Left colon (tissue), 2 donors: Measurements from ENCODE around the gene MRGPRX4. TPM values are rescaled to one million over a fixed set of nuclear protein-coding genes. Genes with fewer than 3 reads are reported as not detected.
"Not testable (repeated sequence)": the region's sequence is repeated elsewhere in the genome, so short reads cannot be mapped to it uniquely, and the experiment has no call there.

Experiments used
- ATAC-seq: fragments of 200-7000 bp; cut with Tn5 transposase; one replicate; pipeline ENCODE4 v1.9.1; 2020; ENCODE audit warnings: mild to moderate bottlenecking, moderate library complexity
- DNase-seq, 2 donors: peaks; one replicate each; pipeline ENCODE4 v3.0.0-alpha.2; 2020
- intact Hi-C, 2 donors: fragments of 100-400 bp; cut with DNase I in 1 of 2; cut with micrococcal nuclease in 1 of 2; formaldehyde crosslinking; loops; one replicate each; pipeline versions ENCODE4 v1.11.2 to v1.14.0; 2022; cut with DNase I, micrococcal nuclease
- long read RNA-seq: library from polyadenylated mRNA; unstranded; transcript quantifications from one replicate; pipeline ENCODE4 v2.0.0, GENCODE V29; 2021
- total RNA-seq, 2 donors: library from RNA; stranded (reverse); fragmentation: NEBNext Ultra II Directional; extraction: Animal tissue kit (Norgen Biotek cat#: 25700); gene quantifications; one replicate each; pipeline ENCODE4 v1.2.1, GENCODE V29; 2021
- donor health status: DM: no; HTN: no; CAD: no.
- donor health status: DM: yes; HTN: yes; CAD: no.

The MRGPRX4 gene
- not detected for total RNA-seq
- long read RNA-seq = 0 reads

GRCh38 chr11:18172666-18173065 is at the start of gene MRGPRX4:
Gene MRGPRX4, plus strand, starts transcription at chr11:18172837. Its CDS starts 420 bp downstream, at chr11:18173257.
- no peak for ATAC-seq
- intact Hi-C loops = no loop called here
- no peak for DNase-seq

- DNase-seq, intact Hi-C loops, ATAC-seq: not testable (repeated sequence)
These were observed 41.5 kb upstream of the MRGPRX4 start for GRCh38 chr11:18131115-18131514.

- ATAC-seq = no peak
- no peak for DNase-seq
- intact Hi-C loops = no loop called here
These were observed 40.3 kb upstream of the MRGPRX4 start, which contains the start of gene MRGPRX3 for GRCh38 chr11:18132341-18132740. Gene MRGPRX3, plus strand, starts transcription at chr11:18132571. Its CDS starts 4,632 bp downstream, at chr11:18137203.

GRCh38 chr11:18135308-18135707 is 37.3 kb upstream of the MRGPRX4 start:
- DNase-seq (no peak), ATAC-seq (no peak)
- intact Hi-C loops = no loop called here

GRCh38 chr11:18137186-18137800 is 35.3 kb upstream of the MRGPRX4 start:
- no peak for ATAC-seq
- DNase-seq = no peak
- intact Hi-C loops = no loop called here

- DNase-seq (no peak), ATAC-seq (no peak)
- intact Hi-C loops = no loop called here
These were observed 32.5 kb upstream of the MRGPRX4 start for GRCh38 chr11:18140145-18140544.

GRCh38 chr11:18144243-18144642 is 28.4 kb upstream of the MRGPRX4 start:
- ATAC-seq (no peak), DNase-seq (no peak)
- intact Hi-C loops = no loop called here

- ATAC-seq (no peak), DNase-seq (no peak)
- intact Hi-C loops = no loop called here
These were observed 27.6 kb upstream of the MRGPRX4 start for GRCh38 chr11:18145025-18145424.

- DNase-seq (no peak), ATAC-seq (no peak)
- intact Hi-C loops = no loop called here
These were observed 26.8 kb upstream of the MRGPRX4 start for GRCh38 chr11:18145837-18146236.

GRCh38 chr11:18151581-18151980 is 21.1 kb upstream of the MRGPRX4 start:
- DNase-seq (no peak), ATAC-seq (no peak)
- intact Hi-C loops = no loop called here

- no peak for ATAC-seq
- no peak for DNase-seq
These were observed 4.3 kb upstream of the MRGPRX4 start for GRCh38 chr11:18168372-18168771.

GRCh38 chr11:18171377-18172000 is 1.1 kb upstream of the MRGPRX4 start:
- intact Hi-C loops = no loop called here
- DNase-seq (peak in 1 of 2 donors; percentile 18), ATAC-seq (no peak)

More at GRCh38 chr11:18168372-18168771, 4.3 kb upstream of the MRGPRX4 start:
- intact Hi-C loops = no loop called here

GRCh38 chr11:18173225-18173866 is 709 bp downstream of the MRGPRX4 start:
- DNase-seq = no peak
- no peak for ATAC-seq
- intact Hi-C loops = no loop called here

- no peak for ATAC-seq
- intact Hi-C loops = no loop called here
- DNase-seq = no peak
These were observed 16.2 kb downstream of the MRGPRX4 start for GRCh38 chr11:18188796-18189195.

- ATAC-seq, intact Hi-C loops, DNase-seq: not testable (repeated sequence)
These were observed 17.0 kb downstream of the MRGPRX4 start for GRCh38 chr11:18189476-18190245.

- ATAC-seq (no peak), DNase-seq (no peak)
- intact Hi-C loops = no loop called here
These were observed 18.7 kb downstream of the MRGPRX4 start for GRCh38 chr11:18191376-18191775.

- ATAC-seq (no peak), DNase-seq (no peak)
- intact Hi-C loops = no loop called here
These were observed 20.4 kb downstream of the MRGPRX4 start for GRCh38 chr11:18193010-18193409.

- DNase-seq = no peak
- ATAC-seq = no peak
- intact Hi-C loops = no loop called here
These were observed 23.9 kb downstream of the MRGPRX4 start for GRCh38 chr11:18196532-18196931.

GRCh38 chr11:18197738-18198137 is 25.1 kb downstream of the MRGPRX4 start:
- DNase-seq, intact Hi-C loops, ATAC-seq: not testable (repeated sequence)
